Inferior parietal cortex (tissue), 1 donor: Measurements from ENCODE around the gene RBM26.

Experiments
- DNase-seq: peaks from one replicate; pipeline ENCODE4 v3.0.0-alpha.2; 2016; ENCODE audit errors: extremely low spot score

The RBM26 gene, protein sequence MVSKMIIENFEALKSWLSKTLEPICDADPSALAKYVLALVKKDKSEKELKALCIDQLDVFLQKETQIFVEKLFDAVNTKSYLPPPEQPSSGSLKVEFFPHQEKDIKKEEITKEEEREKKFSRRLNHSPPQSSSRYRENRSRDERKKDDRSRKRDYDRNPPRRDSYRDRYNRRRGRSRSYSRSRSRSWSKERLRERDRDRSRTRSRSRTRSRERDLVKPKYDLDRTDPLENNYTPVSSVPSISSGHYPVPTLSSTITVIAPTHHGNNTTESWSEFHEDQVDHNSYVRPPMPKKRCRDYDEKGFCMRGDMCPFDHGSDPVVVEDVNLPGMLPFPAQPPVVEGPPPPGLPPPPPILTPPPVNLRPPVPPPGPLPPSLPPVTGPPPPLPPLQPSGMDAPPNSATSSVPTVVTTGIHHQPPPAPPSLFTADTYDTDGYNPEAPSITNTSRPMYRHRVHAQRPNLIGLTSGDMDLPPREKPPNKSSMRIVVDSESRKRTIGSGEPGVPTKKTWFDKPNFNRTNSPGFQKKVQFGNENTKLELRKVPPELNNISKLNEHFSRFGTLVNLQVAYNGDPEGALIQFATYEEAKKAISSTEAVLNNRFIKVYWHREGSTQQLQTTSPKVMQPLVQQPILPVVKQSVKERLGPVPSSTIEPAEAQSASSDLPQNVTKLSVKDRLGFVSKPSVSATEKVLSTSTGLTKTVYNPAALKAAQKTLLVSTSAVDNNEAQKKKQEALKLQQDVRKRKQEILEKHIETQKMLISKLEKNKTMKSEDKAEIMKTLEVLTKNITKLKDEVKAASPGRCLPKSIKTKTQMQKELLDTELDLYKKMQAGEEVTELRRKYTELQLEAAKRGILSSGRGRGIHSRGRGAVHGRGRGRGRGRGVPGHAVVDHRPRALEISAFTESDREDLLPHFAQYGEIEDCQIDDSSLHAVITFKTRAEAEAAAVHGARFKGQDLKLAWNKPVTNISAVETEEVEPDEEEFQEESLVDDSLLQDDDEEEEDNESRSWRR

DNA sequence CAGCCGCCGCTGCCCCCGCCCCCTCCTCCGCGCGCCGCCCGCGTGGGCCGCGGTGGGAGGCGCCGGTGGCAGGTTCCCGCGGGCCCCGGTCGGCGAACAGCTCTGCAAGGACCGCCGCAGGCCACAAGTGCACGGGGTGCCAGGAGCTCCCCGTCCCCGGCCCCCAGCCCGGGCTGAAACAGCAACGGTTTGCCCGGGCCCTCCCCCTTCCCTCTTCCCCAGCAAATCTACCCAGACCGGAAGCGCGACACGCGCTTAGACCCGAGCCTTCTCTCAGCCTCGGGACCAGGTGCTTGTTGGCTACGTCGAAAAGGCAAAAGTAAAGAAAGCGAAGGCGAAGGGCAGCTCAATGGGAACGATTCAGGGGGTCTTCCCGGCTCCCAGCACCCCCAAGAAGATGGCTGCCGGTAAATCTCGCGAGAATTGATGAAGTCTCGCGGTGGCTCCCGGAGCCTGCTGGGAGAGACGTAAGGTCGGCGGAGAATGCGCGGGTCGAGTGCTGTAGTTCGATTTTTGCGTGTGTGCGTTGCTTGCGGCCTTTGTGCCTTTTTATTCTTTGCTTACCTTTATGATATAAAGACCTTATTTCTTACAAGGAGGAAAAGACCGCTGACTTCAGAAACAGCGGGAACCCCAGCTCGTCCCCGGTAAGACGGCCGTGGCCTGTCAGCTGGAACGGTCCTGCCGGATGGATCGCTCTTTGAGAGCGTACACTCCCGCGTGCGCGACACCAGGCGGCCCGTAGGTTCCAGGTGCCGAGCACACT, at the start of gene RBM26:
TSS of gene RBM26 (minus strand) at position 425 of the 766 bp plus-strand sequence. CDS start 481 bp downstream, outside the sequence.
- peak; percentile 96 for DNase-seq

DNA sequence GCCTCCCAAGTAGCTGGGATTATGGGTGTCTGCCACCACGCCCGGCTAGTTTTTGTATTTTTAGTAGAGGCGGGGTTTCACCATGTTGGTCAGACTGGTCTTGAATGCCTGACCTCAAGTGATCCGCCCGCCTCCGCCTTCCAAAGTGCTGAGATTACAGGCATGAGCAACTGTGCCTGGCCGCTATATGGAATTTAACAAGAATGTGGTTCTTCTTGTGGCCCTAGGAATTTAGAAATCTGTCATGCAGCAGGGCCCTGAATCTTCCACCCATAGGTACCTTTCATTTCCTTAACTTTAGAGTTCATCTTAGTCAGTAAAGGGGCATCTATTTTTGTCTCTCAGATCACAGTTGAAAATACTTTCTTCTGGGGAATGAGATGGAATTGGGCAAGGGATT, 49.3 kb upstream of the RBM26 start:
- DNase-seq: no peak

DNA sequence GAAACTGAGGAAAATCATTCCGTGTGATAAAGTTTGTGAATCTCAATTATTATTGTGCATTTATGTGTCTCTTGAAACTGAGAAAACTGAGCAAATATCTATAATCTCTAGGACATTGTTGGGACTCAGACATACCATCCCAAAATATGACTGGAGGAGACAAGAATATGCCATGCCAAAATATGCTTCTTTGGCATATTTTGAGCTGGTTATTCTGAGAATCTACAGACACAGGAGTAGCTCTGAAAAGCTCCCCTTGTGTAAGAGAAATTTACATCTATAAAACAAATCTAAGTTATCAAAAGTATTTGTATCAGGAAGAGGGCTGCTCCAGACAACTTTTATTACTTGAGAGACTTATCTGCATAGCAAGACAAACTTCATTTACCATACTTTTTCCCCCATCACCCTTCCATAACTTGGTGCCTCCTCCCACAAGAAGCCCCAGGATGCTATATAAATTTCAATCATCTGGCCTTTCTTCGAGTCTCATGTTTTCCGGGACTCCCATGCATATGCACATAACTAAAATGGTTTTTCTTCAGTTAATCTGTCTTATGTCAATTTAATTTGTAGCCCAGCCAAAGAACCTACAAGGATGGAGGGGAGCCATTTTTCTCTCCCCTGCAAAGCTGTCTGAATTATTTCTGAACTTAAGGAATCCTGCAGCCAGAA, 46.3 kb upstream of the RBM26 start:
- DNase-seq: no peak

DNA sequence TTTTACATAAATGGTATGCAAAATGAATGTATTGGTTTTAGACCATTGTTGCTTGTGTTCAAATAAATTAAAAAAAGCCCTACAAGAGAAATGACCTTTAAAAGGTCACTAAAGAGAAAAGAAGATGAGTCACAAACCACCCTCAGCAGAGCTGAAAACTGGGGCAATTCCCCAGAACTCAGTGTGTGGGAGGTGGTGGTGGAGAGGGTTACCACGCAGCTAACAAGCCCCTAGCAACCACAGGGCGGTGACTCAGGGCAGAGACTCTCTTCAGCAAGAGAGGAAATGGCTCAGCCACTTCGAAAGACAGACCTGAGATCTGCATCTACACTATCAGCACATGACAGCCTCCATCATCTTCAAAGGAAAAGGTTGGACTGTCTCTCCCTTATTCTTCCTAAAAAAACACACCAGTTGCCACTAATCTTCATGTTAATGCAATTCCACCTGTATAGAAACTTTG, 45.5 kb upstream of the RBM26 start:
- DNase-seq: no peak

DNA sequence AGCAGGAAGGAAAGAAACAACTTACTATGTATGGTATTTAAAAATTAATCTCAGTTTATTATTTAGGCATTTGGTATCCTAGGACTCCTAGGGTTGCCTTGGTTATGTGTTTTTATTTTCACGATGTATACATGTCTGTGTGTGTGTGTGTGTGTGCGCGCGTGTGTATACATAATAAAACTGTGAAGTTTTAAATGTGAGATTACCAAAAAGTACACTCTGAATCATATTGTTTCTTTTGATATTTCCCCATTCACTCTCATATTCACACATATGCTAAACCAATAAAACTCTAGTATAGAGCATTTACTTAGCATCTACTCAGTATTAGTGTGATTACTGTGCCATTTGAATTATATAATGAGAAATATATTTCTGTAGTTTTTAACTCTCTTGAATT, 44.1 kb upstream of the RBM26 start:
- no peak for DNase-seq

DNA sequence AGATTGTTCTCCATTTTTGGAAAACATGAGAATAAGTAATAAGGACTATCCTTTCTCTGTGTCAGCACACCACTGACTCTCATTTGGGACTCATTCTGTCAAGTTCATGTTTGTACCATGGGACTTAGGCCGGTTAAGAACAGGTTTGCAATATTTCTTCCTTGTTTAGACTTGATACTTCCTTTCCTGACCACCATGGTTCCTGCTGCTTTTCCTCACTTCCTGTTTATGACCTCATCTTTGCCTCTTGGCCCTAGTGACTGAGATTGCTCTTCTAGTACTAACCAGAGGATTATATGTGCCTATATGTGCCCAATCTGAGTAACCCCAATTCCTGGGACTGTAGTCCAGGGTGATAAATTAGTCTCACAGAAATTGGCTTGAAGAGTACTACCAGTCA, 42.4 kb upstream of the RBM26 start:
- DNase-seq: no peak

DNA sequence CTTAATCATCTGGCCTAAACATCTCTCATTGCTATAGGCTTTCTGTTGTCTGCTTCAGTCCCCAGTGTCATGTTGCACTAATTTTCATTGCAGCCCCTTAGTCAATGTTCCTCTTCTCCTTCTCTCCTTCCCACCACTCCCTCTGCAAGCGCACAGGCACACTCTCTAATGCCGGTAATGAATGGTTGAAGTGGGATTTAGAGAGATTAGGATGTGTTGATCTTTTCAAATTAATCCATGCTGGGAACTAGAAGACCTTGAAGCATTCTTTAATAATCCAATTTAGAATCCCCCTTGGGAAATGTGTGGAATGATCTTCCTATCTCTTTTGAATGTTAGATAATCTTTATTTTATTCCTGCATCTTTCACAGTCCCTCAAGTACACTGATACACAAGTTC, 41.7 kb upstream of the RBM26 start:
- DNase-seq: no peak

DNA sequence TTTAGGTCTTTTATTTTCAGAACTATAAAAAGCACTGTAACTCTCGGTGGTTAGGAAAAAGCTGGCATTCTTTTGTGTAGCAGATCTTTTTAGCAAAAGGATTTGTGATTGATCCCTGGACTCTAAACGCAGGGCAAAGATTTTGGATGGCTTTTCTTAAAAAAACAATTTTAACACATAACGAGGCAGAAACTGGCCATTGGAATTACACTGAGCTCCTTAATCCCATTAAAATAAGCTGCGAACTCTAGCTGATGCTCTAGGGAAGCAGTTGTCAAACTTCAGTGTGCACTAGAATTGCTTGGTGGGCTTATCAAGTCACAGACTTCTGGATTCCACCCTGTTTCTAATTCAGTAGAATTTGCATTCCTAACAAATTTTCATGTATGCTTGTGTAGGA, 41.1 kb upstream of the RBM26 start:
- no peak for DNase-seq

DNA sequence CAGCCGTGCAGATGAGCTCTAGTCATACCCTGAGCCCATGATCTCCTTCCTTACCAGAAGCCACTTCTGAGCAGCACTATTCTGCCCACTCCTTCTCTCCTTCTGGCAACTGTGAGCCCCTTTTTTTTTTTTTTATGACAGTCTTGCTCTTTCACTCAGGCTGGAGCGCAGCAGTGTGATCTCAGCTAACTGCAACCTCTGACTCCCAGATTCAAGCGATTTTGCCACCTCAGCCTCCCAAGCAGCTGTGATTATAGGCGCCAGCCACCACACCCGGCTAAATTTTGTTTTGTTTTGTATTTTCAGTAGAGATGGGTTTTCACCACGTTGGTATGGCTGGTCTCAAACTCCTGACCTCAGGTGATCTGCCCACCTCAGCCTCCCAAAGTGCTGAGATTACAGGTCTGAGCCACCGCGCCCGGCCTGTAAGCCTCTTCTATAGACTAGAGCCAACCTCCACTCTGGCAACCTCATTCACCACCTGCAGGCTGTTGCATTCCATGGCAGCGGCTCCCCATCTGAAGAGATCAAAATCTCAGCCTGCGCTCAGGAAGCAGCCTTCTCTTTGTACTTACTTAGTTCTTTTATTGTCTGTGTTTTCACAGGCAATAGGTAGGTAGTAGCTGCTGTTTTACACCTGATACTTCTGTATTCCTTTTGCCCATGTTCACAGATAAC, 40.1 kb upstream of the RBM26 start:
- no peak for DNase-seq

DNA sequence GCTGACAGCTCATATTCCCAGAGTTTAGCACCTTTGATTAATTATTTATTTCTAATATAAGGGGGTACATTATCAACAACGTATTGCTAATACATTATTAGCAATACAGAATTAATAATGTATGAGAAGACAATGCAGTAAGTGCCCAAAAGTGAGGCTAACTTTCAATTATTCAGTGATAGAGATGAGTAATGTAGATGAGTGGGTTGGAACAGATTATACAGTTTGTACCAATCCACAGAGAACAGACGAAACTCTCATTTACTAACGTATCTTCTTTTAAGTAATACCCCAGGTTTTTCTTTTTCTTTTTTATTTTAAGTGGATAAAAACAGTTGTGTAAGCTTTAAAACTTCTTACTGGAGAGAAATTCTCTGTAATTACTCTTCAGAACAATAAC, 36.7 kb upstream of the RBM26 start:
- DNase-seq: no peak

DNA sequence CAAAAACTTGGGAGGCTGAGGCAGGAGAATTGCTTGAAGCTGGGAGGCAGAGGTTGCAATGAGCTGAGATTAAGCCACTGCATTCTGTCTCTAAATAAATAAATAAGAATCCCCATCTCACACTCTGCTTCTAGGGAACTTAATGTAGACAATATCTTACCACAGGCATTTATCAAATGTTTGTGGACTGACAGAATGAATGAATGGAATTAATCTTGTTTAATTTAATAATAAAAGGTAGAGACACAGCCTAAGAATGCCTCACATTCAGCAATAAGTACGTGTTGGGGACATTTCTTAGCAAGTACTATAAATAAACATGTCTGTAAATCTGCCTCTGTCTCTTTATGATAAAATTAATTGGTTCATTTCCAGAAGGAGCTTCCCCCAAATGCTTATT, 36.2 kb upstream of the RBM26 start:
- DNase-seq: no peak

DNA sequence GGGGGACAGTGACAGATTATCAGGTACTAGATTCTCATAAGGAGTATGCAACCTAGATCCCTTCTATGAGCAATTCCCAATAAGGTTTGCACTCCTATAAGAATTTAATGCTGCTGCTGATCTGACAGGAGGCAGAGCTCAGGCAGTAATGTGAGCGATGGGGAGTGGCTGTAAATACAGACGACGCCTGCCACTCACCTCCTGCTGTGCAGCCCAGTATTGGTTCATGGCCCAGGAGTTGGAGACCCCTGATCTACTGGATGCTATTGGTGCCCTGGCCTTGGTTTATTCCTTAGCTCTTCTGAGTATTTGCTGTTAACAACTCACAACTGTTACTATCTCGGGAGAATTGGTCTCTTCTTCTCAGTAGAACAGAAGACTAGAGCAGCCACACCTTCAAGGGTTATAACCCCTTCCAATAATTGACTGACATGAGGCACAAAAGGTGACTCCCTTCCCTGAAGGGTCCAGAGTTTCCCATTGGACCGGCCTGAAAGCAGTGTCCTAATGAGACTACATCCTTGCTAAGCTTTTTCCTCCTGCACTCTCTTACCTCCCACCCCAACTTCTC, 35.0 kb upstream of the RBM26 start:
- DNase-seq: no peak

DNA sequence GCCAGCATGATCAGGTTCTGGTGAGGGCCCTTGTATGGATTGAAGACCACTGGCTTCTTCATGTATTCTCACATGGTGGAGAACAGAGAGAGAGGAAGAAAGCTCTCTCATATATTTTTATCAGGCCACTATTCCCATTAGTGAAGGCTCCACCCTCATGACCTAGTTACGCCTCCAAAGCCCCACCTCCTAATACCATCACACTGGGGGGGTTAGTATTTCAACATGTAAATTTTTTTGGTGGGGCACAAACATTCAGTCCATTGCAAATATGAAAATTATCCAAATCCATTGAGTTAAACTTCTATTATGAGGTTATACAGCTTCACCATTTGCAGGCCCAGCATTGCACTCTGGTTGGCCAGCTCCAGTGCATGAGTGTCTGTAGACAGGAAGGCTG, 33.2 kb upstream of the RBM26 start:
- no peak for DNase-seq

DNA sequence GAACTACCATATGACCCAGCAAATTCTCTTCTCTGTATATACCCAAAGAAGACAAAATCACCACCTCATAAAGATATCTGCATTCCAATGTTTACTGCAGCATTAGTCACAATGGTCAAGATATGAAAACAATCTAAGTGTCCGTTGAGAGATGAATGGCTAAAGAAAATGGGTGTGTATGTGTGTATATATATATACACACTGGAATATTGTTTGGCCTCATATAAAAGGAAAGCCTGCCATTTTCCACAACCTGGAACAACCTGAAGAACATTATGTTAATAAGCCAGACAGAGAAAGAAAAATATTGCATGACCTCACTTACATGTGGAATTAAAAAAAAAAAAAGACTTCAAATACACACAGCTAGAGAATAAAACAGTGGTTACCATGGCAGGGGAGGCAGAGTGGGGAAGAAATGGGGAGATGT, 29.5 kb upstream of the RBM26 start:
- DNase-seq: no peak

DNA sequence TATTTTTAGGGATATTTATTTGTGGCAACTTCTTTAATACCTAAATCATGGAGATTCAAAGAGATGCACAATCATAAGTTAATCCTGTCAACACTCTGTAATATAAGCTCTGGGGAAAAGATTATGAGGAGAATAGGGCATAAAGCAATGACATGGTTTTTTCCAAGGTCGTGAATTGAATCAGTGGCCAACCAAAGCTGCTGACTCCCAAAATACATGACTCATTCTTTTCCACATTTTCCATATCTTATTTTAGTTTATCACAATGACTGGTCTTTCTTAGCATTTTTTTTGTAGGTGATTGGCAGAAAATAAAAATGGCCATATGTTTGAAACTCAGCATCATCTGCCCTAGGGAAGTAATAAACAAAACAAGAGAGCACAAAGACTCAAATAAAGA, 28.5 kb upstream of the RBM26 start:
- peak; percentile 43 for DNase-seq

DNA sequence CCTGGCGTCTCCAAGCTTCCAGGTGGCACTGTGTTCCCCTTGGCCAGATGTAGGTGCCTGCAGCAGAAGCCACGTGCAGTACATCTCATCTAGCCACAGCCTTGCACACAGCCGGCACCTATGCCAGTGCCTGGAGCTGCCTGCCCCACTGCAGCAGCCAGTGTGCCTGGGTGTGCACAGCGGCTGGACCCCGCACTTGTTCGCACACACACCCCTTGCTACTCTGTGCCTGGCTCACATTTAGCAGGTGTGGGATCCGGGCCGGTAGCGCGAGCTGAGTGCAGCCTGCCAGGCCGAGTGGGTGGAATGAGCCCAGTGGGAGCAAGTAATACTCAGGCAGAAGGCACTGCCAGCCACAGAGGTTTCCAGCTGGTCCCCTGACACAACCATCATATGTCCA, 26.9 kb upstream of the RBM26 start:
- no peak for DNase-seq

DNA sequence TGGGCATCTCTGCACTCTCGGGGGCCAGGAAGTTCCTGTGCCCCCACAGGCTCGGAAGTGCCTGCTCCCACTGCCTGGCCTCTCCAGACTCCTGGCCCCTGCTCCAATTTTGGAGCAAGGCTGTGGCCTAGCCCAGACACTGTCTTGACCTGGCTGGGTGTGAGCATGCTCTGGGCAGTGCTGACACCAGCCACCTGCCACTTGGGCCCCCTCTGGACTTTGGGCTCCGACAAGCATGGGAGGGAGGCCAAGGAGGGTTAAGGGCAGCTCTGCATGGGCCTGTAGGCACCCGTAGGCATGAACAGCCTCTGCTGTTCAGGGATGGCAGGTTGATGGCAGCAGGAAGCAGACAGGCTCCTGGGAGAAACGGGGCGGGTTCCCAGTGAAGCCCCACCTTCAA, 26.0 kb upstream of the RBM26 start:
- DNase-seq: no peak

DNA sequence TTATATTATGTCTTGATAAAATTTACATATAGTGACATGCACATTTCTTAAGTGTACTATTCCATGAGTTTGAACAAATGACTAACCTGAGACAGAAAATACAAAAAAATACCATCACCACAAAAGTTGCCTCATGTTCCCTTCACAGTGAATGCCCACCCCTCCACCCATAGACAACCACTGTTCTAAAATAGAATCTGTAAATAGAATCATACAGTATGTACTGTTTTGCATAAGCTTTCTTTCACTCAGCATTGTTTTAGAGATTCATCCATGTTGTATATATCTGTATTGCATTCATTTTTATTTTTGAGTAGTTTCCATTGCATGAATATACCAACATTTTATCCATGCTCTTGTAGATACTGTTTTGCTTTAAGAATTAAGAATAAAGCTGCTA, 23.3 kb upstream of the RBM26 start:
- no peak for DNase-seq

DNA sequence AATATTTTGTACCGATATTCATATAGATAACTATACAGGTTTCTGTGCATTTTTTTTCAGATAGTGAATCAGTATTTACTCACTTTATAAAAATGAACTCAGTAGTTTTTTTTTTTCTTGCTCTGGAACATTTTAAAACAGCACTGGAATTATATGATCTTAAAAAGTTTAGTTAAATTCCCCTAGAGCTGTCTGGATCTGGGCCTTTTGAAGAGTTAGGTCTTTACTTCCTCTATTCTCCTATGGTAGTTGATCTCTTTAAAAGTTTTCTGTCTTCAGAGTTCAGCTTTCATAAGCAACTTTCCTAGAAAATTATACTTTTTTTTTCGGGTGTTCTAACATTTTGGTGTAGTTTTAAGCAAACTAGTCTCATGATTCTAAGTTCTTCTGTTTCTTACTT, 21.8 kb upstream of the RBM26 start:
- DNase-seq: no peak

DNA sequence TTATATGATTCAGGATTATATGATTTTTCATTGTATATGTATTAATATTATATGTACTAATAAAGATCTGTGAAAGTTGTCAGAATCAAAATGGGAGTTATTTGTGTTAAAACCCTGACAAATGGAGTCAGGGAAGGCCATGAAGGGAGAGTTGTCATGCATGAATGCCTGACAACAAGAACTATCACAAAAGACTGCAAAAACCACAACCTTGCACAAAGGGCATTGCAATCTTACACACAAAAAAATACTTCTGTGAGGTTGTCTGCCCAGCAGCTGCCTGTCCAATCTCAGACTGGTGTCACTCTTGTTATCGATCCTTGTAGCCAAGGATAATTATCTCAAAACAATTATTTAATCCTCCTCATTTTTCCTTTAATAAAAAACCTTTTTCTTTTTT, 21.2 kb upstream of the RBM26 start:
- no peak for DNase-seq
